GM12878 (cell line): ENCODE data around the gene CFAP61. TPM values are rescaled to one million over a fixed set of nuclear protein-coding genes. Genes with fewer than 3 reads are reported as not detected.

ENCODE experiments used
- ATAC-seq: fragments of 200-7000 bp; cut with Tn5 transposase; 3 replicates; pipeline ENCODE4 v1.9.1; 2020; ENCODE audit warnings: mild to moderate bottlenecking, moderate library complexity
- BruUV-seq: library from RNA; stranded (reverse); fragments of 400-500 nt; replicated peaks from 2 replicates; lab custom pipeline; 2021; lab: Mats Ljungman, UMichigan
- CTCF ChIA-PET: fragments of 300-600 bp; sonication (Branson Sonifier 250); formaldehyde crosslinking; extraction: SDS; loops from one replicate; lab custom pipeline; 2021; ENCODE audit warnings: inconsistent platforms; lab: Yijun Ruan, JAX
- POLR2A ChIA-PET: fragments of 350-600 bp; formaldehyde crosslinking; extraction: SDS; loops from one replicate; lab custom pipeline; 2021; ENCODE audit warnings: inconsistent platforms; lab: Charles Lee
- RAD21 ChIA-PET: fragments of 300-600 bp; sonication (Branson Sonifier 250); formaldehyde crosslinking; loops from one replicate; lab custom pipeline; 2023; ENCODE audit warnings: antibody characterized with exemption; ENCODE audit not compliant: unreplicated experiment; lab: Charles Lee
- SMC1A ChIA-PET: fragments of 300-600 bp; sonication (Branson Sonifier 250); formaldehyde crosslinking; loops from one replicate; lab custom pipeline; 2023; ENCODE audit not compliant: unreplicated experiment, uncharacterized antibody; lab: Charles Lee
- DNase-seq: peaks from one replicate; pipeline ENCODE4 v3.0.0-alpha.2; 2011; ENCODE audit warnings: low read depth, low spot score
- FAIRE-seq: peaks from 3 replicates; lab custom pipeline; 2011; peaks lifted over from hg19 to GRCh38; lab: Jason Lieb, UNC
- H2AFZ ChIP-seq: 2 replicates; pipeline ENCODE4 v1.6.0; 2011; ENCODE audit warnings: low read depth, low read length, control low read depth; ENCODE audit not compliant: control insufficient read depth
- H3K27ac ChIP-seq: 2 replicates; pipeline ENCODE4 v1.5.1; 2011; ENCODE audit warnings: control low read depth; ENCODE audit not compliant: control insufficient read depth, insufficient read depth
- H3K27me3 ChIP-seq, 2 experiments: replicated peaks in 1 of 2; 2 replicates each; pipeline versions ENCODE4 v1.6.0 to v1.6.1; 2011; ENCODE audit warnings: low read length in 1 of 2; ENCODE audit not compliant: control insufficient read depth in 2 of 2, insufficient read depth in 2 of 2
- H3K36me3 ChIP-seq, 2 experiments: 2 replicates each; pipeline ENCODE4 v1.5.1; 2011; ENCODE audit warnings: low read length in 1 of 2; ENCODE audit not compliant: control insufficient read depth in 2 of 2, insufficient read depth in 2 of 2
- H3K4me1 ChIP-seq: 2 replicates; pipeline ENCODE4 v1.6.1; 2011; ENCODE audit warnings: mild to moderate bottlenecking, low read length, moderate library complexity, mixed read lengths; ENCODE audit not compliant: control insufficient read depth, insufficient read depth
- H3K4me2 ChIP-seq: 2 replicates; pipeline ENCODE4 v1.6.0; 2011; ENCODE audit warnings: control low read depth; ENCODE audit not compliant: control insufficient read depth, insufficient read depth
- H3K4me3 ChIP-seq: fragments of 200-600 bp; sonication (generic); 2 replicates; pipeline ENCODE4 v1.5.1; 2016
- H3K79me2 ChIP-seq: 2 replicates; pipeline ENCODE4 v1.6.0; 2011; ENCODE audit warnings: low read length; ENCODE audit not compliant: control insufficient read depth, insufficient read depth
- H3K9ac ChIP-seq: 2 replicates; pipeline ENCODE4 v1.8.0; 2011; ENCODE audit warnings: low read length, control low read depth, mixed read lengths; ENCODE audit not compliant: control insufficient read depth, insufficient read depth
- H3K9me3 ChIP-seq: replicated peaks from 3 replicates; pipeline ENCODE4 v1.5.1; 2011; ENCODE audit warnings: mild to moderate bottlenecking, low read length; ENCODE audit not compliant: control insufficient read depth, insufficient read depth
- H4K20me1 ChIP-seq: 2 replicates; pipeline ENCODE4 v1.6.0; 2011; ENCODE audit not compliant: control insufficient read depth, insufficient read depth
- BACH1 ChIP-seq: fragments of 450-650 bp; IDR thresholded peaks from 2 replicates; pipeline ENCODE4 v1.6.1; 2017; ENCODE audit warnings: mild to moderate bottlenecking, borderline replicate concordance
- BMI1 ChIP-seq: fragments of 450-650 bp; IDR thresholded peaks from 2 replicates; pipeline ENCODE4 v1.6.1; 2016; ENCODE audit warnings: mild to moderate bottlenecking, moderate library complexity, borderline replicate concordance
- FOS ChIP-seq: IDR thresholded peaks from 3 replicates; pipeline ENCODE4 v1.6.1; 2011; ENCODE audit warnings: borderline replicate concordance; ENCODE audit not compliant: insufficient read length; ENCODE audit errors: extremely low read depth
- NFIC ChIP-seq: IDR thresholded peaks from 2 replicates; pipeline ENCODE4 v1.6.1; 2012; ENCODE audit warnings: low read depth, mild to moderate bottlenecking, inconsistent platforms, low read length, moderate library complexity
- PKNOX1 ChIP-seq: fragments of 450-650 bp; IDR thresholded peaks from 2 replicates; pipeline ENCODE4 v1.6.1; 2016; ENCODE audit warnings: mild to moderate bottlenecking
- RB1 ChIP-seq: fragments of 450-650 bp; formaldehyde crosslinking; IDR thresholded peaks from 2 replicates; pipeline ENCODE4 v1.6.1; 2017; ENCODE audit warnings: mild to moderate bottlenecking, borderline replicate concordance
- SMAD5 ChIP-seq: IDR thresholded peaks from 2 replicates; pipeline ENCODE4 v1.6.1; 2016; ENCODE audit warnings: antibody characterized with exemption, low read depth
- SPI1 ChIP-seq: IDR thresholded peaks from 2 replicates; pipeline ENCODE4 v1.6.1; 2011; ENCODE audit warnings: low read depth, mild to moderate bottlenecking, low read length, moderate library complexity, borderline replicate concordance; ENCODE audit not compliant: insufficient read depth
- USF1 ChIP-seq: IDR thresholded peaks from 2 replicates; pipeline ENCODE4 v1.6.1; 2011; ENCODE audit warnings: borderline replicate concordance, low read depth, mild to moderate bottlenecking, moderate library complexity, mixed read lengths, low read length; ENCODE audit not compliant: insufficient read depth; ENCODE audit errors: extremely low read length
- WGBS: methylation state at CpG from one replicate; pipeline ENCODE4 v1.1.6; 2016; ENCODE audit warnings: low lambda C conversion rate; ENCODE audit not compliant: insufficient replicate concordance, insufficient coverage; ENCODE audit errors: missing lambda C conversion rate; 5-methylcytosine and 5-hydroxymethylcytosine counted together
- in situ Hi-C: fragments of 300-500 bp; cut with MboI; formaldehyde crosslinking; loops from 9 replicates; pipeline ENCODE4 v1.14.3; 2018; ENCODE audit warnings: mixed read lengths
- intact Hi-C: fragments of 100-400 bp; cut with micrococcal nuclease; formaldehyde crosslinking; loops from one replicate; pipeline ENCODE4 v1.14.2; 2022; ENCODE audit not compliant: unreplicated experiment
- polyA plus RNA-seq, 11 experiments: library from polyadenylated mRNA; depleted of rRNA in 4 of 11; unstranded in 6 of 11; stranded (reverse) in 5 of 11; fragments of >200 nt; fragmentation: Nextera tagmentation in 4 of 11; fragmentation: Illumina TruSeq in 1 of 11; extraction: Ambion mirVana in 4 of 11; extraction: Trizol in 1 of 11; gene quantifications; 1 replicate in 1 of 11; 2 replicates in 10 of 11; pipeline versions ENCODE4 v1.2.1 to v1.2.3, GENCODE V29; 2011 to 2016; ENCODE audit warnings: inconsistent platforms in 2 of 11, missing spikeins in 2 of 11, low read depth in 1 of 11
- total RNA-seq, 4 experiments: library from RNA; depleted of rRNA in 3 of 4; stranded (reverse); fragments of >200 nt in 3 of 4; fragmentation: Illumina TruSeq in 1 of 4; extraction: Trizol in 1 of 4; gene quantifications; 2 replicates each; pipeline versions ENCODE4 v1.2.1 to v1.2.3, GENCODE V29; 2013 to 2021

CFAP61 gene
- total and polyA plus RNA-seq, 10 of the 15 experiments (the other 5 are each of a cell fraction or from before 2014, with no cell fraction given), result 0.11 to 0.41 (median 0.24) TPM; not detected in 7

GRCh38 chr20:20201124-20201523 lies 148.8 kb downstream of the CFAP61 start (continued):
- TF ChIP-seq USF1 (no peak), SPI1 (0 out of 2 replicates have a peak, but pooled peaks have one; percentile 27), FOS (no peak), NFIC (no peak), PKNOX1 (0 out of 2 replicates have a peak, but pooled peaks have one; percentile 12), RB1 (no peak), SMAD5 (no peak)

GRCh38 chr20:20201639-20202038 lies 149.3 kb downstream of the CFAP61 start:
- ChIA-PET POLR2A (no interaction called here), RAD21 (no interaction called here), SMC1A (no interaction called here), CTCF (no interaction called here)
- no peak overlapping the region for H3K27ac ChIP-seq
- TF ChIP-seq BMI1, result no peak
- no peak for TF ChIP-seq BACH1
- H2AFZ ChIP-seq, result no peak overlapping the region
- no peak overlapping the region for H3K9ac ChIP-seq
- H3K27me3 ChIP-seq, result peaks cover 0 to 2% of the 10 kb centered on the region in 2 experiments; a peak in 1 of 4 replicates
- DNase-seq (no peak), FAIRE-seq (no peak), ATAC-seq (no peak)
- no peak overlapping the region for H3K4me2 ChIP-seq
- H3K4me3 ChIP-seq, result no peak overlapping the region
- no peaks in the 10 kb centered on the region; the same call in 2 of the 3 replicates for H3K9me3 ChIP-seq
- no peaks in the 10 kb centered on the region; the same call in 1 of the 2 replicates for H3K4me1 ChIP-seq
- BruUV-seq, result no TSS peak
- H3K36me3 ChIP-seq, result no peaks in the 10 kb centered on the region
- no peaks in the 10 kb centered on the region for H4K20me1 ChIP-seq
- WGBS, result 17% methylated on average over 7 of the region's 7 CpGs
- H3K79me2 ChIP-seq, result no peaks in the 10 kb centered on the region
- intact Hi-C loops, result no loop called here
- in situ Hi-C loops, result no loop called here
